HepG2 (cell line): ENCODE data around the gene CDH13. TPM values are rescaled to one million over a fixed set of nuclear protein-coding genes. Genes with fewer than 3 reads are reported as not detected.

Experiments used
- ATAC-seq: fragments of 200-7000 bp; cut with Tn5 transposase; 3 replicates; pipeline ENCODE4 v1.9.1; 2020; ENCODE audit warnings: mild to moderate bottlenecking, moderate library complexity
- BruUV-seq: library from RNA; stranded (reverse); fragments of 400-500 nt; replicated peaks from 2 replicates; lab custom pipeline; 2021; lab: Mats Ljungman, UMichigan
- CTCF ChIA-PET: fragments of 300-600 bp; formaldehyde crosslinking; extraction: SDS; loops from one replicate; lab custom pipeline; 2021; ENCODE audit warnings: low total read pairs, inconsistent platforms, low intra/inter-chr PET ratio; lab: Yijun Ruan, JAX
- POLR2A ChIA-PET: fragments of 350-600 bp; sonication (Branson Sonifier 250); formaldehyde crosslinking; loops from one replicate; lab custom pipeline; 2020; ENCODE audit warnings: antibody characterized with exemption, inconsistent platforms; lab: Yijun Ruan, JAX
- DNase-seq: peaks from one replicate; pipeline ENCODE4 v3.0.0-alpha.2; 2015; ENCODE audit warnings: low spot score
- FAIRE-seq: peaks from 3 replicates; lab custom pipeline; 2011; peaks lifted over from hg19 to GRCh38; lab: Jason Lieb, UNC
- H2AFZ ChIP-seq: one replicate; pipeline ENCODE4 v1.6.1; 2011; ENCODE audit warnings: low read length, inconsistent platforms
- H3K27ac ChIP-seq: fragments of 300-600 bp; 3 replicates; pipeline ENCODE4 v1.8.0; 2011; ENCODE audit warnings: mixed run types, mild to moderate bottlenecking, mixed read lengths, low read length, inconsistent platforms; ENCODE audit not compliant: insufficient read depth; ENCODE audit errors: extremely low read length
- H3K27me3 ChIP-seq, 2 experiments: fragments of 200-600 bp in 1 of 2; 2 replicates in 1 of 2; 3 replicates in 1 of 2; pipeline versions ENCODE4 v1.6.0 to v1.8.0; 2011; ENCODE audit warnings: low read length in 2 of 2, mild to moderate bottlenecking in 2 of 2, moderate library complexity in 2 of 2, inconsistent platforms in 1 of 2; ENCODE audit not compliant: insufficient read depth in 2 of 2, control insufficient read depth in 1 of 2
- H3K36me3 ChIP-seq, 2 experiments: fragments of 200-600 bp in 1 of 2; replicated peaks in 1 of 2; 2 replicates in 1 of 2; 3 replicates in 1 of 2; pipeline versions ENCODE4 v1.5.1 to v1.8.0; 2011; ENCODE audit warnings: low read length in 2 of 2, inconsistent platforms in 1 of 2; ENCODE audit not compliant: insufficient read depth in 2 of 2, control insufficient read depth in 1 of 2
- H3K4me1 ChIP-seq: 2 replicates; pipeline ENCODE4 v1.5.1; 2012; ENCODE audit warnings: low read length, inconsistent platforms; ENCODE audit not compliant: insufficient read depth
- H3K4me2 ChIP-seq: 2 replicates; pipeline ENCODE4 v1.6.0; 2011; ENCODE audit warnings: low read depth, low read length, inconsistent platforms
- H3K4me3 ChIP-seq, 3 experiments: fragments of 200-600 bp in 1 of 3; sonication (generic), shearing (Covaris generic) in 1 of 3; replicated peaks in 1 of 3; 2 replicates each; pipeline ENCODE4 v1.5.1; 2011 to 2016; ENCODE audit warnings: low read length in 3 of 3, inconsistent platforms in 2 of 3, low read depth in 2 of 3, mild to moderate bottlenecking in 2 of 3, control low read depth in 1 of 3, mixed read lengths in 1 of 3; ENCODE audit not compliant: insufficient read depth in 1 of 3
- H3K79me2 ChIP-seq: one replicate; pipeline ENCODE4 v1.6.1; 2011; ENCODE audit warnings: low read length, inconsistent platforms; ENCODE audit not compliant: insufficient read depth
- H3K9ac ChIP-seq: 2 replicates; pipeline ENCODE4 v1.6.0; 2011; ENCODE audit warnings: mild to moderate bottlenecking, low read depth, low read length, inconsistent platforms; ENCODE audit not compliant: insufficient read depth
- H3K9me3 ChIP-seq: 2 replicates; pipeline ENCODE4 v1.5.1; 2012; ENCODE audit warnings: mild to moderate bottlenecking, low read length
- H4K20me1 ChIP-seq: 2 replicates; pipeline ENCODE4 v1.6.0; 2011; ENCODE audit warnings: inconsistent platforms, mild to moderate bottlenecking, low read length, moderate library complexity; ENCODE audit not compliant: insufficient read depth
- PRDM15 ChIP-seq: sonication (generic); formaldehyde crosslinking; IDR thresholded peaks from 2 replicates; pipeline ENCODE4 v1.4.0; 2020; ENCODE audit warnings: missing genetic modification reagents
- PREB ChIP-seq: sonication (generic); formaldehyde crosslinking; IDR thresholded peaks from 2 replicates; pipeline ENCODE4 v1.4.0; 2020; ENCODE audit warnings: missing genetic modification reagents
- SRF ChIP-seq: IDR thresholded peaks from 2 replicates; pipeline ENCODE4 v1.6.1; 2011; ENCODE audit warnings: mild to moderate bottlenecking, low read depth, low read length, moderate library complexity
- ZFP36L2 ChIP-seq: sonication (generic); formaldehyde crosslinking; IDR thresholded peaks from 2 replicates; pipeline ENCODE4 v1.4.0; 2020; ENCODE audit warnings: missing genetic modification reagents
- ZNF230 ChIP-seq: sonication (generic); formaldehyde crosslinking; IDR thresholded peaks from 2 replicates; pipeline ENCODE4 v1.4.0; 2020; ENCODE audit warnings: mild to moderate bottlenecking, missing genetic modification reagents
- ZNF362 ChIP-seq: sonication (generic); formaldehyde crosslinking; IDR thresholded peaks from 2 replicates; pipeline ENCODE4 v1.4.0; 2020; ENCODE audit warnings: missing genetic modification reagents, mild to moderate bottlenecking, borderline replicate concordance
- ZNF430 ChIP-seq: sonication (generic); formaldehyde crosslinking; IDR thresholded peaks from 2 replicates; pipeline ENCODE4 v1.9.0; 2021; ENCODE audit warnings: mild to moderate bottlenecking, missing genetic modification reagents
- ZNF503 ChIP-seq: sonication (generic); formaldehyde crosslinking; IDR thresholded peaks from 2 replicates; pipeline ENCODE4 v1.4.0; 2020; ENCODE audit warnings: missing genetic modification reagents
- WGBS: methylation state at CpG from one replicate; pipeline ENCODE4 v1.1.6; 2017; ENCODE audit warnings: low lambda C conversion rate; 5-methylcytosine and 5-hydroxymethylcytosine counted together
- in situ Hi-C: cut with HindIII; loops from 2 replicates; pipeline ENCODE4 v1.10.0; 2017; ENCODE audit warnings: low pct_unique_long_range_greater_than_20kb; ENCODE audit not compliant: extremely low pct_ligation_motif_present
- intact Hi-C: fragments of 100-400 bp; cut with micrococcal nuclease; formaldehyde crosslinking; loops from one replicate; pipeline ENCODE4 v1.10.0; 2022; ENCODE audit not compliant: unreplicated experiment
- polyA plus RNA-seq, 8 experiments: library from polyadenylated mRNA; depleted of rRNA in 3 of 8; stranded (reverse) in 7 of 8; unstranded in 1 of 8; fragments of >200 nt; fragmentation: Illumina TruSeq in 4 of 8; extraction: Trizol in 4 of 8; gene quantifications; 2 replicates each; pipeline versions ENCODE4 v1.2.1 to v1.2.3, GENCODE V29; 2011 to 2016; ENCODE audit warnings: low read depth in 4 of 8, missing spikeins in 1 of 8, mixed read lengths in 1 of 8; ENCODE audit not compliant: insufficient read depth in 1 of 8
- total RNA-seq, 5 experiments: library from RNA; depleted of rRNA; stranded (reverse); fragments of >200 nt; fragmentation: Illumina TruSeq; extraction: Trizol; gene quantifications; 2 replicates each; pipeline ENCODE4 v1.2.3, GENCODE V29; 2016; ENCODE audit warnings: low read depth in 1 of 5

The CDH13 gene
- total and polyA plus RNA-seq, 2 of the 13 experiments (the other 11 are each of a cell fraction or from before 2014, with no cell fraction given) = not detected

GRCh38 chr16:83113811-83114210, 487.0 kb downstream of the CDH13 start:
- Histone ChIP-seq H3K4me3 (no peak overlapping the region), H3K9me3 (no peaks in the 10 kb centered on the region), H3K4me2 (no peak overlapping the region), H2AFZ (no peak overlapping the region), H3K79me2 (no peaks in the 10 kb centered on the region), H3K9ac (no peak overlapping the region), H3K4me1 (no peaks in the 10 kb centered on the region), H3K27ac (no peak overlapping the region), H3K36me3 (no peaks in the 10 kb centered on the region), H4K20me1 (no peaks in the 10 kb centered on the region), H3K27me3 (peaks cover 0 to 10% of the 10 kb centered on the region in 2 experiments; a peak in 2 of 5 replicates)
- intact Hi-C loops (loop anchor here (2.0 kb wide), 2 partner anchors 243 to 333 kb away; no protein-coding TSS in a partner anchor), in situ Hi-C loops (loop anchor here (5.0 kb wide), 1 partner anchor 103 kb away; no protein-coding TSS in a partner anchor)
- 14% methylated on average over 6 of the region's 6 CpGs for WGBS
- ChIA-PET CTCF (interaction anchor here (1.6 kb wide), 1 partner anchor 102 kb away, joined by 14 read pairs; no protein-coding TSS in a partner anchor), POLR2A (no interaction called here)
- BruUV-seq = no TSS peak
- TF ChIP-seq ZNF230 (CRISPR knock-in tag) (no peak), SRF (0 out of 2 replicates have a peak, but pooled peaks have one; percentile 8)
- DNase-seq = no peak
- FAIRE-seq = no peak
- ATAC-seq = no peak

GRCh38 chr16:83115491-83116232, 488.9 kb downstream of the CDH13 start:
- Histone ChIP-seq H3K4me2 (no peak overlapping the region), H3K36me3 (no peaks in the 10 kb centered on the region), H3K9me3 (no peaks in the 10 kb centered on the region), H3K4me3 (no peak overlapping the region), H3K79me2 (no peaks in the 10 kb centered on the region), H4K20me1 (no peaks in the 10 kb centered on the region), H2AFZ (no peak overlapping the region), H3K27me3 (peaks cover 0 to 4% of the 10 kb centered on the region in 2 experiments; a peak in 1 of 5 replicates), H3K27ac (no peak overlapping the region), H3K4me1 (no peaks in the 10 kb centered on the region), H3K9ac (no peak overlapping the region)
- ChIA-PET CTCF (no interaction called here), POLR2A (no interaction called here)
- BruUV-seq = no TSS peak
- DNase-seq (no peak), ATAC-seq (no peak), FAIRE-seq (no peak)
- in situ Hi-C loops = no loop called here
- 25% methylated on average over 10 of the region's 10 CpGs for WGBS
- intact Hi-C loops = no loop called here
- no peak for TF ChIP-seq ZFP36L2
- no peak for TF ChIP-seq PRDM15
- no peak for TF ChIP-seq ZNF503
- no peak for TF ChIP-seq ZNF430 (CRISPR knock-in tag)
- TF ChIP-seq PREB = no peak
- no peak for TF ChIP-seq ZNF362
